Measurements from ENCODE around the gene PRKD2. TPM values are rescaled to one million over a fixed set of nuclear protein-coding genes. Genes with fewer than 3 reads are reported as not detected.

PRKD2 gene
- total RNA-seq, 1 experiment from 2014 or later: 88.5 TPM

GRCh38 chr19:46656541-46656940, 60.4 kb downstream of the PRKD2 start:
- no peak for DNase-seq
- Histone ChIP-seq H3K27ac (no peak overlapping the region), H3K36me3 (ENCODE audit: low read depth) (no peaks in the 10 kb centered on the region), H3K4me1 (replicated peaks; ENCODE audit: insufficient read depth) (peaks cover 9% of the 10 kb centered on the region), H3K9me3 (ENCODE audit: insufficient read depth, low read depth) (no peaks in the 10 kb centered on the region), H3K4me2 (no peak overlapping the region), H3K9me2 (ENCODE audit: insufficient read depth) (no peaks in the 10 kb centered on the region), H2AFZ (no peak overlapping the region), H4K20me1 (ENCODE audit: insufficient read depth) (no peaks in the 10 kb centered on the region; the same call in 1 of the 2 replicates), H3K4me3 (no peak overlapping the region), H3K79me2 (ENCODE audit: low read depth) (no peaks in the 10 kb centered on the region), H3K27me3 (ENCODE audit: insufficient read depth, low read depth) (peaks cover 31% of the 10 kb centered on the region), H3F3A (ENCODE audit: insufficient read depth, low read depth) (peaks cover 5% of the 10 kb centered on the region)
- intact Hi-C loops (cut with micrococcal nuclease; ENCODE audit: unreplicated experiment): no loop called here
- no peak for TF ChIP-seq CTCF (conservative IDR thresholded peaks at IDR 0.05)
- TF ChIP-seq EZH2 (IDR thresholded peaks at IDR 0.05; ENCODE audit: low read depth): no peak
- no TSS peak for BruUV-seq (replicated peaks)
- ChIA-PET CTCF (no interaction called here), POLR2A (ENCODE audit: unreplicated experiment) (no interaction called here)

- no peak for DNase-seq
- Histone ChIP-seq H2AFZ (no peak overlapping the region), H3F3A (ENCODE audit: insufficient read depth, low read depth) (0 out of 2 replicates have a peak, but pooled peaks cover 4% of the 10 kb centered on the region), H3K36me3 (ENCODE audit: low read depth) (no peaks in the 10 kb centered on the region), H3K27me3 (ENCODE audit: insufficient read depth, low read depth) (peaks cover 20% of the 10 kb centered on the region), H3K27ac (no peak overlapping the region), H3K9me3 (ENCODE audit: insufficient read depth, low read depth) (no peaks in the 10 kb centered on the region), H3K79me2 (ENCODE audit: low read depth) (no peaks in the 10 kb centered on the region), H4K20me1 (ENCODE audit: insufficient read depth) (no peaks in the 10 kb centered on the region), H3K4me3 (no peak overlapping the region), H3K9me2 (ENCODE audit: insufficient read depth) (no peaks in the 10 kb centered on the region), H3K4me1 (replicated peaks; ENCODE audit: insufficient read depth) (0 out of 2 replicates have a peak, but pooled peaks cover 5% of the 10 kb centered on the region), H3K4me2 (no peak overlapping the region)
- ChIA-PET CTCF (interaction anchor here (0.6 kb wide), 1 partner anchor 105 kb away, joined by 4 read pairs; no protein-coding TSS in a partner anchor), POLR2A (ENCODE audit: unreplicated experiment) (no interaction called here)
- intact Hi-C loops (cut with micrococcal nuclease; ENCODE audit: unreplicated experiment): no loop called here
- no TSS peak for BruUV-seq (replicated peaks)
- TF ChIP-seq CTCF (conservative IDR thresholded peaks at IDR 0.05) (no peak), EZH2 (IDR thresholded peaks at IDR 0.05; ENCODE audit: low read depth) (no peak)
These were observed 62.2 kb downstream of the PRKD2 start for GRCh38 chr19:46654621-46655152.

GRCh38 chr19:46650445-46650844, 66.5 kb downstream of the PRKD2 start:
- H3K9me2 ChIP-seq (ENCODE audit: insufficient read depth): no peaks in the 10 kb centered on the region
- H4K20me1 ChIP-seq (ENCODE audit: insufficient read depth): no peaks in the 10 kb centered on the region
- H3K27me3 ChIP-seq (ENCODE audit: insufficient read depth, low read depth): no peaks in the 10 kb centered on the region
- no peaks in the 10 kb centered on the region for H3K36me3 ChIP-seq (ENCODE audit: low read depth)
- no peak overlapping the region for H2AFZ ChIP-seq
- ChIA-PET POLR2A (ENCODE audit: unreplicated experiment) (no interaction called here), CTCF (no interaction called here)
- H3K4me1 ChIP-seq (replicated peaks; ENCODE audit: insufficient read depth): no peaks in the 10 kb centered on the region
- BruUV-seq (replicated peaks): no TSS peak
- H3K79me2 ChIP-seq (ENCODE audit: low read depth): no peaks in the 10 kb centered on the region
- H3K4me2 ChIP-seq: no peak overlapping the region
- 0 out of 2 replicates have a peak, but pooled peaks cover 5% of the 10 kb centered on the region for H3K9me3 ChIP-seq (ENCODE audit: insufficient read depth, low read depth)
- no peak overlapping the region for H3K27ac ChIP-seq
- no peaks in the 10 kb centered on the region for H3F3A ChIP-seq (ENCODE audit: insufficient read depth, low read depth)
- no peak for DNase-seq
- intact Hi-C loops (cut with micrococcal nuclease; ENCODE audit: unreplicated experiment): no loop called here
- no peak overlapping the region for H3K4me3 ChIP-seq
- TF ChIP-seq CTCF (conservative IDR thresholded peaks at IDR 0.05) (no peak), EZH2 (IDR thresholded peaks at IDR 0.05; ENCODE audit: low read depth) (no peak)
